ENCODE measurements around the gene PGBD2.

The PGBD2 gene, protein sequence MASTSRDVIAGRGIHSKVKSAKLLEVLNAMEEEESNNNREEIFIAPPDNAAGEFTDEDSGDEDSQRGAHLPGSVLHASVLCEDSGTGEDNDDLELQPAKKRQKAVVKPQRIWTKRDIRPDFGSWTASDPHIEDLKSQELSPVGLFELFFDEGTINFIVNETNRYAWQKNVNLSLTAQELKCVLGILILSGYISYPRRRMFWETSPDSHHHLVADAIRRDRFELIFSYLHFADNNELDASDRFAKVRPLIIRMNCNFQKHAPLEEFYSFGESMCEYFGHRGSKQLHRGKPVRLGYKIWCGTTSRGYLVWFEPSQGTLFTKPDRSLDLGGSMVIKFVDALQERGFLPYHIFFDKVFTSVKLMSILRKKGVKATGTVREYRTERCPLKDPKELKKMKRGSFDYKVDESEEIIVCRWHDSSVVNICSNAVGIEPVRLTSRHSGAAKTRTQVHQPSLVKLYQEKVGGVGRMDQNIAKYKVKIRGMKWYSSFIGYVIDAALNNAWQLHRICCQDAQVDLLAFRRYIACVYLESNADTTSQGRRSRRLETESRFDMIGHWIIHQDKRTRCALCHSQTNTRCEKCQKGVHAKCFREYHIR

GRCh38 chr1:248906009-248906752 lies at the start of gene PGBD2:
PGBD2 (plus strand) TSS chr1:248906235; CDS start chr1:248913863, 7,628 bp downstream.
- H3K4me3 ChIP-seq, result peak within 1 kb of the TSS; percentile 80
- H3K27ac ChIP-seq, result peak within 1 kb of the TSS; percentile 80 to 96
- TF ChIP-seq, protein P1, sequence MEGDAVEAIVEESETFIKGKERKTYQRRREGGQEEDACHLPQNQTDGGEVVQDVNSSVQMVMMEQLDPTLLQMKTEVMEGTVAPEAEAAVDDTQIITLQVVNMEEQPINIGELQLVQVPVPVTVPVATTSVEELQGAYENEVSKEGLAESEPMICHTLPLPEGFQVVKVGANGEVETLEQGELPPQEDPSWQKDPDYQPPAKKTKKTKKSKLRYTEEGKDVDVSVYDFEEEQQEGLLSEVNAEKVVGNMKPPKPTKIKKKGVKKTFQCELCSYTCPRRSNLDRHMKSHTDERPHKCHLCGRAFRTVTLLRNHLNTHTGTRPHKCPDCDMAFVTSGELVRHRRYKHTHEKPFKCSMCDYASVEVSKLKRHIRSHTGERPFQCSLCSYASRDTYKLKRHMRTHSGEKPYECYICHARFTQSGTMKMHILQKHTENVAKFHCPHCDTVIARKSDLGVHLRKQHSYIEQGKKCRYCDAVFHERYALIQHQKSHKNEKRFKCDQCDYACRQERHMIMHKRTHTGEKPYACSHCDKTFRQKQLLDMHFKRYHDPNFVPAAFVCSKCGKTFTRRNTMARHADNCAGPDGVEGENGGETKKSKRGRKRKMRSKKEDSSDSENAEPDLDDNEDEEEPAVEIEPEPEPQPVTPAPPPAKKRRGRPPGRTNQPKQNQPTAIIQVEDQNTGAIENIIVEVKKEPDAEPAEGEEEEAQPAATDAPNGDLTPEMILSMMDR (IDR thresholded peaks at IDR 0.05), result peak; percentile 41
- peak; percentile 93 for DNase-seq (ENCODE audit: low spot score)

- TF ChIP-seq, protein P1 (IDR thresholded peaks at IDR 0.05), result no peak
- no peak for DNase-seq (ENCODE audit: low spot score)
- peak overlapping the region; percentile 78 for H3K4me3 ChIP-seq
- H3K27ac ChIP-seq, result no peak overlapping the region
These were observed 48.8 kb upstream of the PGBD2 start for GRCh38 chr1:248857201-248857600.

GRCh38 chr1:248857749-248858095 lies 48.3 kb upstream of the PGBD2 start:
- DNase-seq (ENCODE audit: low spot score), result no peak
- TF ChIP-seq, protein P1 (IDR thresholded peaks at IDR 0.05), result no peak
- peak overlapping the region; percentile 78 for H3K4me3 ChIP-seq
- H3K27ac ChIP-seq, result peak overlapping the region in 1 of 2 donors; percentile 94

GRCh38 chr1:248858096-248858890 lies 47.7 kb upstream of the PGBD2 start:
- TF ChIP-seq, protein P1 (IDR thresholded peaks at IDR 0.05), result no peak
- Histone ChIP-seq H3K4me3 (peak overlapping the region; percentile 78), H3K27ac (peak overlapping the region; percentile 81 to 94)
- DNase-seq (ENCODE audit: low spot score), result peak; percentile 86

DNA sequence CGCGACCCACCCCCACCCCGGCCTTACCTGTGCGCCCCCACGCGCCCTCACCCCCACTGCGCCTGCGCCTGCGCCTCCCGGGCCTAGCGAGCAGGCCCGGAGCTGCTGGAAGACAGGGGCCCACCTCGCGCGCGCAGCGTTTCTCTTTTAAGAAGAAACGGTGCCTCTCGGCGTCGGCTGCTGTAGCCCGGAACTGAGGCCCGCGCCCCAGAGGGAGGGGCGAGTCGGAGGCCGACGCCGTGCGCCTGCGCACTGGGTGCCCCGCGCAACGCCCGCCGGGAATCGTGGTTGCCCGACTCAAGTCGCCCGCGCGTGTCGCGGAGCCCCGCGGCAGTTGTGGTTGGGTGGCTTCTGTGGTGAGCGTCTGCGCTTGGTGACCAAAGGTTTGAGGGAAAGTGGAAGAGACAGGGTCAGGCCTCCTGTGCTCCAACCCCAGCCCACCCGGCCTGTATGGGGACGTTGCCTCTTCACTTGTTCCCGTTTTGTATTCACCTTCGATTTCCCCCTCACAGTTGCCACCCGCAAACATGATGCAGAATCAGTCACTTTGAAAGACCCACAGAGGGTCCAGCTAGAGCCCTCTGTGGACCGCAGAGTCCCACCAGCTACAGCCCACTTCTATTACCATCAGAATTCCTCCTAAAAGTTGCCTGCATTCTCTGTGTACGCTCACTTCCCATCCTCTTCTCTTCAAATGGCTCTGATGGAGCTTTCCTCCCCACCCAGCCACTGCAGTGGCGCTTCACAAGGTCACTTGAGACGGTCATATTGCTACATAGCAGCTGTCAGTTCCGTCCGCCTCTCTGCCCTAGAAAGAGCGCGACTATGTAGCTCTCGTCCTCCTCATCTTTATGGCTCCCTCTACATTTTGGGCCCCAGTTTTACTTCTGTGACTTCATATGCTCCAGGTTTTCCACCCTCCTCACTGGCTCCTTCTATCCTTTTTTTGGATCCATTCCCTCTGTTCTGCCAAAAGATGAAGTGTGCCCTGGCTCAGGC lies 46.8 kb upstream of the PGBD2 start, which contains the start of gene ZNF692:
Gene ZNF692 (minus strand): TSS at position 195 of the 999 bp plus-strand sequence. CDS start 776 bp downstream, outside the sequence.
- Histone ChIP-seq H3K4me3 (peak within 1 kb of the TSS; percentile 78), H3K27ac (peak within 1 kb of the TSS; percentile 81 to 94)
- DNase-seq (ENCODE audit: low spot score), result peak; percentile 97
- TF ChIP-seq, protein P1 (IDR thresholded peaks at IDR 0.05), result no peak

Measured in coronary artery (tissue), 2 donors.